Measurements from ENCODE around the gene LRRC7.
A peak's percentile ranks its signal among the peaks of the same experiment; 100 is the strongest.
"Not testable (repeated sequence)": the region's sequence is repeated elsewhere in the genome, so short reads cannot be mapped to it uniquely, and the experiment has no call there.

Gene LRRC7

GRCh38 chr1:69911301-69911801, 343.6 kb downstream of the LRRC7 start:
- peak; percentile 81 for DNase-seq

GRCh38 chr1:69913977-69914376, 346.3 kb downstream of the LRRC7 start:
- peak; percentile 52 for DNase-seq

DNA sequence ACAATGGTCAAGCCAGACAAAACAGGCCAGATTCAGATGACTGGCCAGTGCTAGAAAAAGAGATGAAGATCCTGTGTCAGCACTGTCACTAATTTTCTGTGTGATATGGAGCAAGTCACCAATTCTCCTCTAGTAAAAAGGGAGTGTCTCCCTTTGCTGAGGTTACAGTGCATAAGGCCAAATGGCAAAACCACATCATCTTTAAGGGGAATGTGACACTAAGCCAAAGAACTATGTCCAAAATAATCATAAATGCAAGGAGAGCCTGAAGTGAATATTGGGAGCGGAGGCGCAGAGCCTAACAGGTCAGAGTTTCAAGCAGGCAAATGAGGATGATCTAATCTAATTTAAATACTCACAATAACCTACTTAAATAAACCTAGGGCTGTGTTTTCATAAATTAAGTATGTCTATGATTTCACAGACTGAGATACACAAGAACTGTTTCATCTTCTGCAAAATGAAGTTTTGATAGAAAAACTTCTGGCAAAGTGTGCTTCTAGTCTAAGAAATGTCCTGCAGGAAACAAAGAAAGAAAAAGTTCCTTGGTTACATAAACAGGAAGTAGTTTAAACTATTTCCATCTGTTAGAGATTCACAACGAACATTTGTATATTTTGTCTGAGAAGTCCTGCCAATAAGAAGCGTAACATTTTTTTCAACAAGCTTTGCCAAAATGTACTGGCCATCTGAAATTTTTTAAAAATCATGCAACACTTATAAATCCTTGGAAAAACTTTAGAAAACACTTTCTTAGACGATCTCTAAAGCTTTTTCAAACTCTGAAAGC, 347.4 kb downstream of the LRRC7 start:
- peak; percentile 9 for DNase-seq

DNA sequence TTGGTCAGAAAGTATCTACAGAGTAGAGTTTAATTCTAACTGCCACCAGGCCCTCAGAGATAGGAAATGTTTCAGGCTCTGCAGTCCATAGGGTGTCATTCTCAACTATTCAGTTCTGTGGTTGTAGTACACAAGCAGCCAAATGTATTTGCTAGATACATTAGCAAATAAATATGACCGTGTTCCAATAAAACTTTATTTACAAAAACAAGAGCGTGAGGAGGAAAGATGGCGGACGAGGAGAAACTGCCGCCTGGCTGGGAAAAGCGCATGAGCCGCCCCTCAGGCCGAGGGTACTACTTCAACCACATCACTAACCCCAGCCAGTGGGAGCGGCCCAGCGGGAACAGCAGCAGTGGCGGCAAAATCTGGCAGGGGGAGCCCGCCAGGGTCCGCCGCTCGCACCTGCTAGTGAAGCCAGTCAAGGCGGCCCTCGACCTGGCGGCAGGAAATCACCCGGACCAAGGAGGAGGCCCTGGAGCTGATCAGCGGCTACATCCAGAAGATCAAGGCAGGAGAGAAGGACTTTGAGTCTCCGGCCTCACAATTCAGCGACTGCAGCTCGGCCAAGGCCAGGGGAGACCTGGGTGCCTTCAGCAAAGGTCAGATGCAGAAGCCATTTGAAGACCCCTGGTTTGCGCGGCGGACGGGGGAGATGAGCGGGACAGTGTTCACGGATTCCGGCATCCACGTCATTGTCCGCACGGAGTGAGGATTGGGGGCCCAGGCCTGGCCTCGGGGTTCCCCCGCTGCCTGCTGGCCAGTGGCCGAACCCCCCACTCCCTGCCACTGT, 351.6 kb downstream of the LRRC7 start:
- no peak for DNase-seq

DNA sequence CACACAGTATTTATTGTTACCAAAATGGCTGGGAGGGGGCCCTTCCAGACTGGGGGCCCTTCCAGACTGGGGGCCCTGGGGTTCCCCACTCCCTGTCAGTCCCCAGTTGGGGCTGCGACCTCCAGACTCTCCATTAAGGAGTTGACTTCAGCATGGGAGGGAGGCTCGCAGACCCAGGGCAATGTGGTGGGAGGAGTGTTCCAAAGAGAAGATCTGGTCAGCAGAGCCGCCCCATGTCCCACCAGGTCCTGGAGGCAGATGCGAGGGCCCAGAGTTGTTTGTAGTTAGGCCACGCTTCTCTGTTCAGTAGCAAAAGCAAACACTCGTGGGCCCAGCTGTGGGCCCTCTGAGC, 352.2 kb downstream of the LRRC7 start:
- no peak for DNase-seq

DNA sequence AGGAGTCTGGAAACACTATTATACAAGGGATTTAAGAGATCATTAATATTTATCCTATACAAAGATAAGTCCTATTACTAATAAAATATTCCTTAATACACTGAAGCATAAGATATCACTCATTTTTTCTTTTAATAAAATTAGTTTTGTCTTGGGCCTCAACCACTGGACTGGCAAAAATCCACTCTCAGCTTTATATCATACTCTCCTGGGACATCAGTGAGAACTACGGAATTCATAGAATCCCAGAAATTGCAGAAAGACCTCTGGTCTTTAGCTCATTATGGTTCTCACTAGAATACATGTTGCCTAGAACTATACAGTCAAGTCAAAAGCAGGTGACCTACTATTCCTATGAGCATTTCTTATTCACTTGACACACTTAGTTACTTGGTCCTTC, 352.7 kb downstream of the LRRC7 start:
- DNase-seq, result no peak

DNA sequence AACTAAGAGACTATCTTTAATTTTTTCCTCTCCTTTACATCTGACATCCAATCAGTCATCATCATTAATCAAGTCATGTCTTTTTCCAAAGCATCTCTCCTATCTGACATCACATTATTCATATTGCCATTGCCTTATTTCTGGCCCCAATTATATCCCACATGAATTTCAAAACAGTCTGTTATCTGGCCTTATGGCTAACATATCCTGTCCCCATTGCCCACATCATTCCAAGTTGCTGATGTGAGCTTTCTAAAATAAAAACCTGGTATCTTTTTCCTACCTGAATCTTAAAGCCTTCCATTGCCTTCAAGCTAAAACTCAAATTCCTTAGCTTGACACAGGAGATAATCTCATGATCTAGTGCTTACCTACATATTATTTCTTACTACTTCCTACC, 353.8 kb downstream of the LRRC7 start:
- no peak for DNase-seq

- not testable (repeated sequence) for DNase-seq
Measured at GRCh38 chr1:69928234-69928633, 360.5 kb downstream of the LRRC7 start.

DNA sequence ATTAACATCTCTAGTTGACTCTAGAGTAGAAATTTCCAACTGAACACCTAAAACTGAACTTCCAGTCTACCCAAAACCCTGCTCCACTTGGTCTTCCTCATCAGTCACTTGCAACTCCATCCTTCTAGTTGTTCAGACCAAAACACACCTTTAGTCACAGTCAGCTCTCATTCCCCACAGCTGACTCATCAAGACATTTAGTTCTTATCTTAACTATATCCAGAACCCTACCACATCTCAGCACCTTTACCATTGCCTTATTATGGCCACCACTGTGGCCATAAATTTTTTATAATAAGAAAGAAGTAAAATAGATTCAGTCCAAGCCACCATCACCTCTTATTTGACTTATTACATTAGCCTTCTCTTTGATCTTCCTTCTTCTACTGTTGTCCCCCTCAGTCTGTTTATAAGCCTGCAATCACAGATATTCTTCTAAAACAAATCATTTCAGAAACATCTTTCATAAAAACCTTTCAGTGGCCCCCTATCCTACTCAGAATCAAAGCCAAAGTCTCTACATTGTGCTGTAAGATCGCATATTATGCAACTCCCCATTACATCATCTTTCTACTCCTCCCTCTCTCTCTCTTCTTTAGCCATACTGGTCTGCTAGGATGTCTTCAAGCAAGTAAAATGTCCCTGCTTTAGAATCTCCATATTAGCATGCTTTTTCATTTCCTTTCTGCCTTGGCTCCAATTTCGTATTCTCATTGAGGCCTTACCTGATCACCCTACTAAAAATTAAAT, 361.8 kb downstream of the LRRC7 start:
- DNase-seq, result no peak

DNA sequence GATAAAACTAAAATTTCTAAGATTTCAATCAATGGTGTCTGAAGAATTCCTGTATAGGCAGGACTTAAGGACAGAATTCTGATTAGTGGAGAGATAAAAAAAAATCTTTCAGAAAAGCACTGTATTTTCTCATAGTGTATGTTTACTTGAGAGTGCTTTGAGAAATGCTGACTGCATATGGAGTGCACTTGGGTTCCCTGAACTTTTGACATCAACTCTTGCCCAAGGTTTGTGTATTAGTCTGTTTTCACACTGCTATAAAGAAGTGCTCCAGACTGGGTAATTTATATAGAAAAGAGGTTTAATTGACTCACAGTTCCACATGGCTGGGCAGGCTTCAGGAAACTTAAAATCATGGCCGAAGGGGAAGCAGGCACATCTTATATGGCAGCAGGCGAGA, 362.7 kb downstream of the LRRC7 start:
- DNase-seq, result no peak

- DNase-seq, result no peak
Measured at GRCh38 chr1:69932760-69933159, 365.0 kb downstream of the LRRC7 start.

- DNase-seq, result no peak
Measured at GRCh38 chr1:69940231-69940630, 372.5 kb downstream of the LRRC7 start.

- no peak for DNase-seq
Measured at GRCh38 chr1:69940816-69941215, 373.1 kb downstream of the LRRC7 start.

GRCh38 chr1:69943030-69943429, 375.3 kb downstream of the LRRC7 start:
- no peak for DNase-seq

DNA sequence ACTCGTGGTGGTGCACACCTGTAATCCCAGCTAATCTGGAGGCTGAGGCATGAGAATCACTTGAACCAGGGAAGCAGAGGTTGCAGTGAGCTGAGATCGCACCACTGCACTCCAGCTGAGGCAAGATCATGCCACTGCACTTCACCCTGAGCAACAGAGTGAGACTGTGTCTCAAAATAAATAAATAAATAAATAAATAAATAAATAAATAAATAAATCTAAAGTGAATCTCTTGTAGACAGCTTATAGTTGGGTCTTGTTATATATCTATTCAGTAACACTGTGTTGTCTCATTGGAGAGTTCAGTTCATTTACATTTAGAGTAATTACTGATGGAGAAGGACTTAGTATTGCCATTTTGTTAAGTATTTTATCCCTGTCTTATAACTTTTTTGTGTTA, 379.2 kb downstream of the LRRC7 start:
- DNase-seq, result no peak

DNA sequence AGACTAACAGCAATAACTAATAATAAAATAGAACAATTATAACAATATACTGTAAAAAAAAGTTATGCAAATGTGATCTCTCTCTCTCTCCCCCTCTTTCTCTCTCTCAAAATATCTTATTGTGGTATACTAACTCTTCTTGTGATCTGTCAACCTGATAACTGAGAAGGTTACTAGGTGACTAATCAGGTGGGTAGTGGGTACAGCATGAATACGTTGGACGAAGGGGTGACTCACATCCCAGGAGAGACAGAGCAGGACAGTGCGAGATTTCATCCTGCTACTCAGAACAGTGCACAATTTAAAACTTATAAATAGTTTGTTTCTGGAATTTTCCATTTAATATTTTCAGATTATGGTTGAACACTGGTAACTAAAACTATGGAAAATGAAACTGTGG, 380.1 kb downstream of the LRRC7 start:
- peak; percentile 33 for DNase-seq

GRCh38 chr1:69952676-69953075, 385.0 kb downstream of the LRRC7 start:
- no peak for DNase-seq

GRCh38 chr1:69962452-69962851, 394.7 kb downstream of the LRRC7 start:
- not testable (repeated sequence) for DNase-seq

DNA sequence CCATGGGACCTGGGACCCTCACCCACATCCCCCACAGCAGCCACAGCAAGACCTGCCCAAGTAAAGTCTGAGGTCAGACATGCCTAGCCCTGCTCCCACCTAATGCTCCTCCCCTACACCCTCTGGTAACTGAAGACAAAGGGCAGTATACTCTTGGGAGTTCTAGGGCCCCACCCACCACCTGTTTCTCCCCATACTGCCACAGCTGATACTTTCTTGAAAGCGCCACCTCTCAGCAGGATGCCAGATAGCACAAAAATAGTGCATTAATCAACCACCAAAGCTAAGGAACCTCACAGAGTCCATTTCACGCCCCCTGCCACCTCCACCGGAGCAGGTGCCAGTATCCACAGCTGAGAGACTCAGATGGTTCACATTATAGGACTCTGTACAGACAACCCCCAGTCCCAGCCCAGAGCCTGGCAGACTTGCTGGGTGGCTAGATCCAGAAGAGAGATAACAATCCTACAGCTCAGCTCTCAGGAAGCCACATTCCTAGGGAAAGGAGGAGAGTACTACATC, 399.6 kb downstream of the LRRC7 start:
- DNase-seq, result peak; percentile 38

DNA sequence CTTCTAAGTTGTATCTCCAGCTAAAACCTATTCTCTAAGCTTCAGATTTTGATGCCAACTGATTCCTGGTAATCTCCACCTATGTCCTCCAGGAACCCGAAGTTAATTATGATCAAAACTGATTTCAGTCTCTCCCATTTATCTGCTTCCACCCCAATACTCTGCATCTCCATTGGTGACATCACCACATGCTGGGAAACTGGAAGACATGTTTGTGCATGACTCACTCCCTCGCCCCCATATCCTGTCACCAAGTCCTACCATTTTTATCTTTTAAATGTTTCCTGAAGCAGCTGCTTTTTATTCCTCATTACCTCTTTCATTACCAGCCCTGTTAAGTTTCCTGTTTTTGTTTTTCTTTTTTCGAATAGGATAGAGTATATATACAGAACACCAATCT, 409.2 kb downstream of the LRRC7 start:
- peak; percentile 69 for DNase-seq

DNA sequence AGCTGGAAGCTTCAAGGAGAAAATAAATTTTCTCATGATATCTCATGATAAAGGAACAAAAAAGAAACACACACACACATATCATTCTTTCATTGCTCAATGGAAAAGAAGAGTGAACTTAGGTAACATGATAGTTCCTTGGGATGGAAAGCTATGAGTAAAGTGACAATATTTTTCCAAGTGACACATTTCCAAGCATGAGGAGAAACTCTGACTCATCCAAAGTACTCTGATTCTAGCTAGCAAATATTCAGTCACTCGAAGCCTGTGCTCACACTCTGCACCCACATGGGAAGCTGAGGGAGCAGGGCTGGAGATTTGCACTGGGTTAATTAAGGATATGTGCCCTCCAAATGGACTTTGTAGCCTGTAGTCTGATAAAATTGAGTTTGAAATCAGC, 415.3 kb downstream of the LRRC7 start:
- peak; percentile 72 for DNase-seq

- no peak for DNase-seq
Measured at GRCh38 chr1:69985376-69985775, 417.7 kb downstream of the LRRC7 start.

DNA sequence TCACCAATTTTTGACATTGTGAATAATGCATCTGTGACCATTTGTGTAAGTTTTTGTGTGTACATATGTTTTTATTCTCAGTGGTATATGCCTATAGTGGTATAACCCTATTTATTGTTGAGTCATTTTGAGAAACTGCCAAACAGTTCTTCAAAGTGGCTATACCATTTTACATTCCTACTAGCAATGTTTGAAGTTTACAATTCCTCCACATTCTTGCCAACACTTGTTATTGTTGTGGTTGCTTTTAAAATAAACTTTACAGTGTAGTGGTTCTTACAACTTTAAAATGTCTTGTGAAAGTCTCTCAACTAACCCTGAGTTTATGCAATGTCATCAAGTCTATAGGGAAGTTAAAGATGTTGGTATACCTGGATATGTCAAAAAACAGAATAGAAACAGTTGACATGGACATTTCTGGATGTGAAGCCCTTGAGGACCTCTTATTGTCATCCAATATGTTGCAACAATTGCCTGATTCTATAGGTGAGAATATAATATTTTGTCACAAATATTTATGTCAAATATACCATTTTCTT, 418.2 kb downstream of the LRRC7 start:
- no peak for DNase-seq
